ENCODE measurements around the gene HOXA11. TPM values are rescaled to one million over a fixed set of nuclear protein-coding genes. Genes with fewer than 3 reads are reported as not detected.

HOXA11 gene
- total and polyA plus RNA-seq, 4 donors: not detected

- TF ChIP-seq RXRA (IDR thresholded peaks at IDR 0.05) (no peak), ATF3 (IDR thresholded peaks at IDR 0.05) (no peak), HNF4G (IDR thresholded peaks at IDR 0.05) (no peak), TAF1 (conservative IDR thresholded peaks at IDR 0.05) (no peak)
- TF ChIP-seq, protein P1, sequence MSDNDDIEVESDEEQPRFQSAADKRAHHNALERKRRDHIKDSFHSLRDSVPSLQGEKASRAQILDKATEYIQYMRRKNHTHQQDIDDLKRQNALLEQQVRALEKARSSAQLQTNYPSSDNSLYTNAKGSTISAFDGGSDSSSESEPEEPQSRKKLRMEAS (IDR thresholded peaks at IDR 0.05): no peak
- H3K4me3 ChIP-seq (ENCODE audit: low read depth in 1 of 3, low read length in 3 of 3): no peak overlapping the region
- H3K4me1 ChIP-seq (ENCODE audit: control insufficient read depth in 4 of 4, insufficient read depth in 4 of 4, low read length in 3 of 4): no peaks in the 10 kb centered on the region
- 68% methylated on average over 4 of the region's 4 CpGs for WGBS
- no peaks in the 10 kb centered on the region for H3K36me3 ChIP-seq (ENCODE audit: control insufficient read depth in 4 of 4, insufficient read depth in 3 of 4, low read depth in 1 of 4, low read length in 3 of 4)
- H3K27ac ChIP-seq (ENCODE audit: low read depth in 1 of 2, low read length in 2 of 2): no peak overlapping the region
- H3K9me3 ChIP-seq (ENCODE audit: control insufficient read depth in 4 of 4, low read length in 3 of 4): no peaks in the 10 kb centered on the region
- DNase-seq (ENCODE audit: low spot score): no peak
- no peak overlapping the region for H3K9ac ChIP-seq (ENCODE audit: low read depth in 1 of 2, low read length in 2 of 2)
- H3K27me3 ChIP-seq (ENCODE audit: control insufficient read depth in 4 of 4, insufficient read depth in 4 of 4, low read length in 3 of 4): peaks cover 3 to 33% (median 12%) of the 10 kb centered on the region in 4 donors
Measured at GRCh38 chr7:27219821-27220220, 34.8 kb upstream of the HOXA11 start.

DNA sequence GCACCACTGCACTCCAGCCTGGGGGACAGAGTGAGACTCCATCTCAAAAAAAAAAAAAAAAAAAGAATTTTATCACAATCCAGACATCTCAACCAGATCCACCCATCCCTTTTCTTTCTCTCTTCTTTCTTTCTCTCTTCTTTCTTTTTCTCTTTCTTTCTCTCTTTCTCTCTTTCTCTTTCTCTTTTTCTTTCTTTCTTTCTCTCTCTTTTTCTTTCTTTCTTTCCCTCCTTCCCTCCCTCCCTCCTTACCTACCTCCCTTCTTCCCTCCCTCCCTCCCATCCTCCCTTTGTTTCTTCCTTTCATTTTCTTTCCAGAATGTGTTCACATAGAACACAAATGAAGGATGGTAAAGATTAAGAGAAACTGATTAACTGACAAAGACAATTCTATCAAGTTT, 32.9 kb upstream of the HOXA11 start:
- Histone ChIP-seq H3K9me3 (ENCODE audit: control insufficient read depth in 4 of 4, low read length in 3 of 4) (no peaks in the 10 kb centered on the region), H3K36me3 (ENCODE audit: control insufficient read depth in 4 of 4, insufficient read depth in 3 of 4, low read depth in 1 of 4, low read length in 3 of 4) (no peaks in the 10 kb centered on the region), H3K4me1 (ENCODE audit: control insufficient read depth in 4 of 4, insufficient read depth in 4 of 4, low read length in 3 of 4) (peaks cover 0 to 5% (median 0%) of the 10 kb centered on the region in 4 donors), H3K9ac (ENCODE audit: low read depth in 1 of 2, low read length in 2 of 2) (no peak overlapping the region), H3K27ac (ENCODE audit: low read depth in 1 of 2, low read length in 2 of 2) (no peak overlapping the region), H3K4me3 (ENCODE audit: low read depth in 1 of 3, low read length in 3 of 3) (no peak overlapping the region), H3K27me3 (ENCODE audit: control insufficient read depth in 4 of 4, insufficient read depth in 4 of 4, low read length in 3 of 4) (peaks cover 3 to 30% (median 12%) of the 10 kb centered on the region in 4 donors)
- no peak for DNase-seq (ENCODE audit: low spot score)
- no peak for TF ChIP-seq HNF4G (IDR thresholded peaks at IDR 0.05)
- no peak for TF ChIP-seq RAD21 (IDR thresholded peaks at IDR 0.05)
- TF ChIP-seq HNF4A (conservative IDR thresholded peaks at IDR 0.05): no peak
- TF ChIP-seq EGR1 (IDR thresholded peaks at IDR 0.05; ENCODE audit: low read depth in 2 of 2): no peak
- no peak for TF ChIP-seq CTCF (IDR thresholded peaks at IDR 0.05; ENCODE audit: low read depth, low read length, missing input control)
- no peak for TF ChIP-seq FOXA1 (IDR thresholded peaks at IDR 0.05)
- TF ChIP-seq ZBTB33 (IDR thresholded peaks at IDR 0.05): no peak
- no peak for TF ChIP-seq REST (IDR thresholded peaks at IDR 0.05)
- TF ChIP-seq SP1 (IDR thresholded peaks at IDR 0.05): no peak
